ENCODE data around the gene CCDC8.
"Not testable (repeated sequence)": the region's sequence is repeated elsewhere in the genome, so short reads cannot be mapped to it uniquely, and the experiment has no call there.

The CCDC8 gene

GRCh38 chr19:46428239-46429135 lies 15.1 kb upstream of the CCDC8 start, which contains the start of gene PNMA8C:
TSS of gene PNMA8C (minus strand) at chr19:46428936. CDS start at chr19:46428359, 577 bp downstream.
- DNase-seq (ENCODE audit: low read depth in 3 of 3): peak in 2 of 3 experiments; percentile 27 to 57

DNA sequence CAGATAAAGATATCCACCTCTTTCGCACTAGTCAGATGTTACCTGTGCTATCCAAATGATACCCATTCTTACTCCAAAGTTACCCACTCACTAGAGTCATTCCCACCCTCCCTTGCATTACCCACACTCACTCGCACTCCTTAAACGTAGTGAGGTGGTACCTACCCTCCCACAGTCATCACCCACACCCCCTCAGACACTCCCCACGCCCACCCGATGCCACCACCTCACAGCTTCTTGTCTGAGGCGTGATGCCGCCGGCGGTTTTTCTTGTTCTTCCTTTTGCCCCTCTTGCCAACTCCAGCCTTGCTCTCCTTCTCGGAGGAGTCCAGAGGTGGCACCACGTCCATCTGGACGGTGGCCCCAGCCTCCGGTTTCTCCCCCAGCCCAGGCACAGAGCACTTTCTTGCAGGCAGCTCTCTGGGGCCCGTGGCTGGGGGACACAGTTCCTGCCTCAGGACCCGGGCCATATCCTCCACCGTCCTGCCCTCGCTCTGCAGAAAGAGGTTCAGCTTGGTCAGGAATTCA lies 14.2 kb upstream of the CCDC8 start:
- DNase-seq (ENCODE audit: low read depth in 3 of 3): no peak

- peak in 2 of 3 experiments; percentile 14 to 31 for DNase-seq (ENCODE audit: low read depth in 3 of 3)
Measured at GRCh38 chr19:46426506-46427162, 13.3 kb upstream of the CCDC8 start.

- DNase-seq (ENCODE audit: low read depth in 3 of 3): no peak
Measured at GRCh38 chr19:46426035-46426505, 12.7 kb upstream of the CCDC8 start.

DNA sequence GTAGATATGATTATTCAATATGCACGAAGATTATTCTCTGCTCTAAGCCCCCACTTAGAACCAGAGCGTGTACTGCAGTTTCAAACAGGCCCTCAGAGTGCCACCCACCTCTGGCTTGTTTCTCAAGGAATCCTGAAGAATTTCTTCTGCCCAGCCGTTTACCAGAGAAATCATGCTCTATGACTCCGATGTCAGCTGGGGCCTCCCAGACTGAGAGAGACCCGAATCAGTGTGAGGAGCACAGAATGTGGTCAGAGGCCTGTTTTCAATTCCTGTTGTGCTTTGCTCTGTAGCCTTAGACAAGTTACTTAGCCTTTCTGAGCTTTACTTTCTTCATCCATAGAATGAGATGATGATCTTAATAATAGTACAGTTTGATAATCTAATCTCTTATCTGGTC lies 9.8 kb upstream of the CCDC8 start:
- DNase-seq (ENCODE audit: low read depth in 3 of 3): no peak

GRCh38 chr19:46422344-46422743 lies 9.0 kb upstream of the CCDC8 start:
- DNase-seq (ENCODE audit: low read depth in 3 of 3): no peak

- no peak for DNase-seq (ENCODE audit: low read depth in 3 of 3)
Measured at GRCh38 chr19:46420056-46420455, 6.7 kb upstream of the CCDC8 start.

DNA sequence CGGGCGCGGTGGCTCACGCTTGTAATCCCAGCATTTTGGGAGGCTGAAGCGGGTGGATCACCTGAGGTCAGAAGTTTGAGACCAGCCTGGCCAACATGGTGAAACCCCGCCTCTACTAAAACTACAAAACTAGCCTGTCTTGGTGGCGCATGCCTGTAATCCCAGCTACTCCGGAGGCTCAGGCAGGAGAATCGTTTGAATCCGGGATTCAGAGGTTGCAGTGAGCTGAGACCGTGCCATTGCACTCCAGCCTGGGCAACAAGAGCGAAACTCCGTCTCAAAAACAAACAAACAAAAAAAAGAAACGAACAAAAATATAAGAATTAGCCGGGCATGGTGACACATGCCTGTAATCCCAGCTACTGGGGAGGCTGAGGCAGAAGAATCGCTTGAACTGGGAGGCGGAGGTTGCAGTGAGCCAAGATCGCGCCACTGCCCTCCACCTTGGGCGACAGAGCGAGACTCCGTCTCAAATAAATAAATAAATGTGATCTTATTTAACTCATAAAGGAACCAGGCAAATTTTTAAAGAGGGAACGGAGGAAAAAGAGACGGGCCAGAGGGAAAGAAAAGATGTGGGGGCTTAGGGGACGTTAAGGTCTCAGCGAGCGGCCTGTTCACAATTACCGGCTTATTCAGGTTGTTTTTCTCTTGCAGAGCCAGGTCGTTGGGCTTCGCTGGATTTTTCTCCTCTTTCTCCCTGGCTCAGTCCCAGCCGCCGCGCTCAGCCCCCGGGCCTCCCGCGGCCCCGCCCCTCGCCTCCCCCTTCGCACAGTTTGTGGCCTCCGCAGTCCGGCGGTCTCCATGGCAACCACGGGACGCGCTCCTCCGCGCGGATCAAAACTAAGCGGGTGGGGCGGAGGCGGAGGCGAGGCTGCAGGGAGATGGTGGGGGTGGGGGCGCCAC lies 2.7 kb upstream of the CCDC8 start:
- peak in 1 of 3 experiments; percentile 35 for DNase-seq (ENCODE audit: low read depth in 3 of 3)

DNA sequence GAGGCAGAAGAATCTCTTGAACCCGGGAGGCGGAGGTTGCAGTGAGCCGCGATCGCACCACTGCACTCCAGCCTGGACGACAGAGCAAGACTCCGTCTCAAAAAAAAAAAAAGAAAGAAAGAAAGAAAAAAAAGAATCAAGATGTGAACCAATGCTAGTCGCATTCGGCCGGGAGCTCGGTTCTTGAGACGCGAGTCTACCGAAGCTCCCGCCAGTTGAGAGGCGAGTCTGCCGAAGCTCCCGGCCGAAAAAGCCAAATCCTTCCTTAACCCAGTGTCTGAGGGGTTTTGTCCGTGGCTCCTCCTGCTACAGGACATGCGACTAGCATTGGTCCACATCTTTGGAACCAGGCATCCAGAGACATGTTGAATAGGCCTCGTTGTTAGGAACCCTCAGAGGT lies 1.5 kb upstream of the CCDC8 start:
- DNase-seq (ENCODE audit: low read depth in 3 of 3): not testable (repeated sequence)

GRCh38 chr19:46412650-46413261 lies 608 bp downstream of the CCDC8 start:
- no peak for DNase-seq (ENCODE audit: low read depth in 3 of 3)

DNA sequence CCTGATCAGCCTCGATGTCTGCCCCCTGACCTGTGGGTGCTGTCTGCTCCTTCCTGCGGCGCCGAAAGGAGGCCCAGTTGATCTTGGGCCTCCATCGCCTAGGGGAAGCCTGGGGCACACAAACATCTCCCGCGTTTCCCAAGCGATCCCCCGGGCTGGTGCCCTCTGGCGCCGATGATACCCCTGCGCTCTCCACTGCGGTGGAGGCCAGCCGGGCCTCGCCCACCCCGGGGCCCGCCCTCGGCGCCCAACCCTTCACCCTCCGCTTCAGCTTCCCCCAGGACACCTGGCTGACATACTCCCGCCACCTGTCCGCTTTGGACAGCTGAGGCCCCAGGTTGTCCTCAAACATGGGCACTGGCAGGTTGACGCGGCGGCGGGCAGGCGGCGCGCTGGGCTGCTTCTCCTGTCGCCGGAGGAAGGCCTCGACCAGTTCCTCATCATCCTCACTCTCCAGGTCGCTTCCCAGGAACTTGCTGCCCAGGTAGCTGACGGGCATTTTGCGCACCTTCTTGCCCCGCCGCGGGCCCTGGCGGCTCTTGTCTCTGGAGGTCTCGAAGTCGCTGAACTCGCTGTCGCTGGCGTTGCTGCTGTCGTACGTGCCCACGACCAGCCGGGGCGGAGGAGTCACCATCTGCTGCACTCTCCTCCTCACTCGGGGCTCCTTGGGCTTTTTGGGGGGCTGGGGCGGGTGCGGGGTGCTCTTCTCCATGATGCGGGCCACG lies 1.3 kb downstream of the CCDC8 start:
- DNase-seq (ENCODE audit: low read depth in 3 of 3): no peak

GRCh38 chr19:46411088-46411924 lies 2.1 kb downstream of the CCDC8 start:
- DNase-seq (ENCODE audit: low read depth in 3 of 3): no peak

- DNase-seq (ENCODE audit: low read depth in 3 of 3): no peak
Measured at GRCh38 chr19:46410205-46411087, 2.9 kb downstream of the CCDC8 start.

DNA sequence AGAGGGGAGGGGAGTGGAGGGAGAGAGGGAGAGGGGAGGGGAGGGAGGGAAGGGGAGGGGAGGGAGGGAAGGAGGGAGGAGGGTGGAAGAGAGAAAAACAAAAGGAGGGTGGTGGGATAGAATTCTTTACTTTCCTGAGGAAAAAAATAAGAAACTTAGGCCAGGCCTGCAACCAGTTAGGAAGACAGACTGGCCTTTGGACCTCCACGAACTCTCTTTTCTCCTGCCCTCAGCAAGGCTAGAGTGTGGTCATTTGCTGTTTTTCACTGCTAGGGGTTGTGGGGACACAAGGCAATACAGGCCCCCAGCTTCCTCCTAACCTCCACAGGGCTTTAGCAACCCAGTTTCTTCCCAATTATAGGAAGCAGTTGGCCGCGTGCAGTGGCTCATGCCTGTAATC lies 4.2 kb downstream of the CCDC8 start:
- DNase-seq (ENCODE audit: low read depth in 3 of 3): no peak

GRCh38 chr19:46408664-46409039 lies 4.7 kb downstream of the CCDC8 start:
- DNase-seq (ENCODE audit: low read depth in 3 of 3): no peak

DNA sequence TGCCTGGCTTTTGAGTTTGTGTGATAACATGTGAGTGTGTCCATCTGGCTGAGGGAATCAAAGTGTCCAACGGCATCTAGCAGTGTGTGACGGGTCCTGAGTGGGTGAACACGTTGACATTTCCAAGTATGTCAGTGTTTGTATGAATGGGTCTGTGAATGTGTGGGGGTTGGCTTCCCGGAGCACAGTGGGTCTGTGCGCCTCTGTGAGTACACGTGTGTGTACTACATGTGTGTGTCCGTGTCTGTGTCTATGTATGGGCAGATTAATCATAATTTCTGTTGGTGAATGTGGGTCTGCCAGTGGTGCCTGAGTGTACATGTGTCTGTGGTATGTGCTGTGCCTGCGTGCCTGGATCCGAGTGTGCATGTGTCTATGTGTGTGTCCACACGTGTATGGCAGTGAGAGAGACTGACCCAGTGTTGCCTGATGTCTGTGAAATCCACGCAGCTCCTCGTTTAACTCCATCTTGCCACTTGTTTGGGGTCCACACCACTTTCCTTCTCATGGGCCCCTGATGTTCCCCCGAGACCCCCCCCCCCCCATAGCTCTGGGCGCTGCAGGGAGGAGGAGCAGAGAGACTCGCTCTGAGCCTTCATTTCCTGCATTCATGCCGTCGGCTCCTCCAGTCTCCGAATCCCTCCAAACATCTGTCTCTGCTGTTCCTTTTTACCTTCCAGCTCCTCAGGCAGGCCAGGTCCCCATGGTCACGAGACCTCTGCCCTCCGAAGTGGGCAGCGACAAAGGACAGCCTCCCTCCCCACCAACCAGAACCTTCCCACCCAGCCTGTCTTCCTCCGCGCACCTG lies 5.3 kb downstream of the CCDC8 start:
- no peak for DNase-seq (ENCODE audit: low read depth in 3 of 3)

- DNase-seq (ENCODE audit: low read depth in 3 of 3): no peak
Measured at GRCh38 chr19:46406976-46407375, 6.4 kb downstream of the CCDC8 start.

Measured in stimulated activated CD4-positive, alpha-beta T cell treated with anti-CD3 and anti-CD28 coated beads, TNF-alpha, amount 100 ng/mL, for 24 hours (primary cell).